Measurements from ENCODE around the gene PLXNB1. TPM values are rescaled to one million over a fixed set of nuclear protein-coding genes. Genes with fewer than 3 reads are reported as not detected.
"Not testable (repeated sequence)": the region's sequence is repeated elsewhere in the genome, so short reads cannot be mapped to it uniquely, and the experiment has no call there.

PLXNB1 gene
- total RNA-seq, 1 donor from 2014 or later: 160 TPM

DNA sequence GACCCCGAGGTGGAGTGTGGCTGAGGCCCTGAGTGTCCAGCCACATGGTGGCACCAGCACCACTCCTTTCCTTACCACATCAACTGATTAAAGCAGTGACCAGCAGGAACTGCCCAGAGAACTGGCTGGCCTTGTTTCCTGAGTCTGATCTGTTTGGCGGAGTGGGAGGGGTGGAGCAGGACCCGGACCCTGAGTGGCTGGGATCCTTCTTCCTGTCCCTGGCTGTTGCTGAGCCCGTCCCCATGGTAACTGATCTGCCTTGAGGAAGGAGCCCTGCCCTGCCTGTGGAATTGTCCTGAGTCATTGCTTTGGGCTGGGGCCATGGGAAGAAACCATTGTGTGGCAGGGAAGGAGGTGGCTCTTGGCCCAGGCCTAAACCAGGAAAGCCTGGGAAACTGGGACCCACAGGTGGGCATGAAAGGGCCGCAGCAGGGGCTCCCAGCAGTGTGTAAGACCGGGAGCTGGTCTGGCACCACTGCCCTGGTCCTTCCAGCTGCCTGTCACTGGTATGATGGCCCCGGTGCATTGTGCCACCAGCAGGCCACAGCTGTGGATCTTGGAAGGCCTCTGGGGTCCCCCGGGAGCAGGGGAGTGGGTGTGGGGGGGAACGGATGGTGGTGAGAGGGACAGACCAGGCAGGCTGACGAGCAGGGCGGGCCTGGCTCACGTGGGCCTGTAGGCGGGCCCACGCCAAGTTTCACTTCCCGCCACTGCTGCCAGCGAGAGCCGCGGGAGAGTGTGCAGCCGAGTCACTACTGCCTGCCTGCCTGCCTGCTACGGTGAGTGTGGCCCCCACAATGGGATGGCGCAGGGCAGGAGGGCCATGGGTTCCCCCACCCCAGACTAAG lies 35.9 kb upstream of the PLXNB1 start:
- Histone ChIP-seq H3K9me3 (no peaks in the 10 kb centered on the region), H3K4me1 (peaks cover 16 to 43% of the 10 kb centered on the region in 2 donors), H3K4me3 (peak overlapping the region; percentile 60 to 71), H3K36me3 (peaks cover 17 to 33% of the 10 kb centered on the region in 2 donors), H3K27ac (peak overlapping the region; percentile 96 to 98), H3K27me3 (no peaks in the 10 kb centered on the region)
- TF ChIP-seq, protein P1, sequence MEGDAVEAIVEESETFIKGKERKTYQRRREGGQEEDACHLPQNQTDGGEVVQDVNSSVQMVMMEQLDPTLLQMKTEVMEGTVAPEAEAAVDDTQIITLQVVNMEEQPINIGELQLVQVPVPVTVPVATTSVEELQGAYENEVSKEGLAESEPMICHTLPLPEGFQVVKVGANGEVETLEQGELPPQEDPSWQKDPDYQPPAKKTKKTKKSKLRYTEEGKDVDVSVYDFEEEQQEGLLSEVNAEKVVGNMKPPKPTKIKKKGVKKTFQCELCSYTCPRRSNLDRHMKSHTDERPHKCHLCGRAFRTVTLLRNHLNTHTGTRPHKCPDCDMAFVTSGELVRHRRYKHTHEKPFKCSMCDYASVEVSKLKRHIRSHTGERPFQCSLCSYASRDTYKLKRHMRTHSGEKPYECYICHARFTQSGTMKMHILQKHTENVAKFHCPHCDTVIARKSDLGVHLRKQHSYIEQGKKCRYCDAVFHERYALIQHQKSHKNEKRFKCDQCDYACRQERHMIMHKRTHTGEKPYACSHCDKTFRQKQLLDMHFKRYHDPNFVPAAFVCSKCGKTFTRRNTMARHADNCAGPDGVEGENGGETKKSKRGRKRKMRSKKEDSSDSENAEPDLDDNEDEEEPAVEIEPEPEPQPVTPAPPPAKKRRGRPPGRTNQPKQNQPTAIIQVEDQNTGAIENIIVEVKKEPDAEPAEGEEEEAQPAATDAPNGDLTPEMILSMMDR (IDR thresholded peaks at IDR 0.05): peak; percentile 87 to 94 (median 89)
- peak; percentile 100 for DNase-seq (ENCODE audit: low spot score in 2 of 2)
- intact Hi-C loops (cut with DNase I): loop anchor here (1.0 to 2.0 kb wide), 7 partner anchors 19 to 221 kb away; partner anchors contain the start of genes ATRIP, PFKFB4 and SHISA5

DNA sequence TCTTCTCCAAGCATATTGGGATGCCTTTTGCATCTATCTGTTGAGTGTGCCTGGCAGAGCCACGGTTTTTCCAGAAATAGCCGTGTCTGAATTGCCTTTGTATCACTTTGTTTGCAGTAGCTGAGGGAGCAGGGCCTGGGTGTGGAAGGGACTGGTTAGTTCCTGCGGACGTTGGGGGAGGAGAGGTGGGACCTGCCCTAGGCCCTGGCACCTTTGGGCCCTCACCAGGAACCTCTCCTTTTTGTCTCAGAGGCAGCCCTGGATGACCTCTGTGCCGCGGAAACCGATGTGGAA lies 35.3 kb upstream of the PLXNB1 start:
- DNase-seq (ENCODE audit: low spot score in 2 of 2): no peak
- Histone ChIP-seq H3K4me3 (no peak overlapping the region), H3K4me1 (peaks cover 14 to 38% of the 10 kb centered on the region in 2 donors), H3K27me3 (no peaks in the 10 kb centered on the region), H3K27ac (peak overlapping the region; percentile 96 to 98), H3K9me3 (no peaks in the 10 kb centered on the region), H3K36me3 (peaks cover 23 to 39% of the 10 kb centered on the region in 2 donors)
- TF ChIP-seq, protein P1 (IDR thresholded peaks at IDR 0.05): no peak
- intact Hi-C loops (cut with DNase I): loop anchor here (1.0 to 2.0 kb wide), 6 partner anchors 18 to 221 kb away; partner anchors contain the start of genes ATRIP and PFKFB4

DNA sequence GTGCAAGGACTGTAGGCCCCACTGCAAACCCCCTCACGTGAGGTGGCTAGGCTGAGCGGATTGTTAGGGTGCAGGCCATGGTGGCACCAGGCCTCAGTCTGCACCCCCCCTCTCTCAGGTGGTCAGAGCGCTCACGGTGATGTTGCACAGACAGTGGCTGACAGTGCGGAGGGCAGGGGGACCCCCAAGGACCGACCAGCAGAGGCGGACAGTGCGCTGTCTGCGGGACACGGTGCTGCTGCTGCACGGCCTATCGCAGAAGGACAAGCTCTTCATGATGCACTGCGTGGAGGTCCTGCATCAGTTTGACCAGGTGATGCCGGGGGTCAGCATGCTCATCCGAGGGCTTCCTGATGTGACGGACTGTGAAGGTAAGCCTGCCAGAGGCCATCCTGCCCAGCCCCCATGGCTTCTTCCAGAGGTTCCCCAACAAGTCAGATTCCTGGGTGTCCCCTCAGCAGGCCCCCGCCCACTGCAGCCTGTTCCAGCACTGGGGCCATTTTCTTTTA lies 34.9 kb upstream of the PLXNB1 start:
- no peak for DNase-seq (ENCODE audit: low spot score in 2 of 2)
- TF ChIP-seq, protein P1 (IDR thresholded peaks at IDR 0.05): no peak
- Histone ChIP-seq H3K27me3 (no peaks in the 10 kb centered on the region), H3K36me3 (peaks cover 25 to 43% of the 10 kb centered on the region in 2 donors), H3K27ac (peak overlapping the region; percentile 96 to 98), H3K4me3 (no peak overlapping the region), H3K4me1 (peaks cover 13 to 34% of the 10 kb centered on the region in 2 donors), H3K9me3 (no peaks in the 10 kb centered on the region)
- intact Hi-C loops (cut with DNase I): loop anchor here (1.0 to 2.0 kb wide), 6 partner anchors 18 to 222 kb away; partner anchors contain the start of genes ATRIP and PFKFB4

DNA sequence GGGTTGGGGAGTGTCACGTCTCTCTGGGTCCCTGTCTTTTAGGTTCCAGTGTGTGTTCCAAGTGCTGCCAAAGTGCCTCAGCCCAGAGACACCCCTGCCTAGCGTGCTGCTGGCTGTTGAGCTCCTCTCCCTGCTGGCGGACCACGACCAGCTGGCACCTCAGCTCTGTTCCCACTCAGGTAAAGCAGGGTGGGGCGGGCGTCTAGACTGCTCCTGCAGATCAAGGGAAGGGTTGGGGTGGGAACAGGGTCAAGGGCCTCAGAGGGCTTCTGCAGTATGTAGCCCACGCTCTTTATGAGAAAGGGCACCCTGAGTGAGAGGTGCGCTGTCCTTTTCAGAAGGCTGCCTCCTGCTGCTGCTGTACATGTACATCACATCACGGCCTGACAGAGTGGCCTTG lies 33.8 kb upstream of the PLXNB1 start:
- H3K9me3 ChIP-seq: no peaks in the 10 kb centered on the region
- peak overlapping the region in 1 of 2 donors; percentile 57 for H3K27ac ChIP-seq
- peaks cover 13 to 29% of the 10 kb centered on the region in 2 donors for H3K4me1 ChIP-seq
- TF ChIP-seq, protein P1 (IDR thresholded peaks at IDR 0.05): no peak
- H3K36me3 ChIP-seq: peaks cover 25 to 48% of the 10 kb centered on the region in 2 donors
- no peak for DNase-seq (ENCODE audit: low spot score in 2 of 2)
- H3K27me3 ChIP-seq: no peaks in the 10 kb centered on the region
- intact Hi-C loops (cut with DNase I): loop anchor here (2.0 kb wide), 2 partner anchors 17 to 93 kb away; partner anchors contain the start of genes ATRIP and PFKFB4
- H3K4me3 ChIP-seq: no peak overlapping the region

DNA sequence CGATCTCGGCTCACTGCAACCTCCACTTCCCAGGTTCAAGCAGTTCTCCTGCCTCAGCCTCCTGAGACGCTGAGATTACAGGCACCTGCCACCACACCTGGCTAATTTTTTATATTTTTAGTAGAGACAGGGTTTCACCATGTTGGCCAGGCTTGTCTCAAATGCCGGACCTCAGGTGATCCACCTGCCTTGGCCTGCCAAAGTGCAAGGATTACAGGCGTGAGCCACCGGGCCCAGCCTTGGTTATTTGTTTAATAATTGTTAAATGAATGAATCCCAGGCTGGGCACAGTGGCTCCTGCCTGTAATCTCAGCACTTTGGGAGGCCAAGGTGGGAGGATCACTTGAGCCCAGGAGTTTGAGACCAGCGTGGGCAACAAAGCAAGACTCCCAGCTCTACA lies 31.9 kb upstream of the PLXNB1 start:
- intact Hi-C loops (cut with DNase I); DNase-seq (ENCODE audit: low spot score in 2 of 2): not testable (repeated sequence)

DNA sequence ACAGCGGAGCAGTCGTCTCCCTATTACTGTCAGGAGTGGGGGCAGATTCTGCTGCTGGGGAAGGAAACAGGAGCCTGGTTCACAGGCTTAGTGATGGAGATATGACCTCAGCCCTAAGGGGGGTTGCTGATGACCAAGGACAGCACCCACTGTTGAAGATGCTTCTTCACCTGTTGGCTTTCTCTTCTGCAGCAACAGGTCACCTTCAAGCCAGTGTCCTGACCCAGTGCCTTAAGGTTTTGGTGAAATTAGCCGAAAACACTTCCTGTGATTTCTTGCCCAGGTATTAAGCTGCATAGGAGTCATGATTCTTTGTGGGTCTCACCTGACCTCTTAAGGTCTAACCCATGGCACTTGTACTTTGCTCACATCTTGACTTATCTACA lies 30.6 kb upstream of the PLXNB1 start:
- no peak overlapping the region for H3K27ac ChIP-seq
- H3K36me3 ChIP-seq: peaks cover 42 to 56% of the 10 kb centered on the region in 2 donors
- H3K4me1 ChIP-seq: peaks cover 0 to 5% of the 10 kb centered on the region in 2 donors
- intact Hi-C loops (cut with DNase I): no loop called here
- no peaks in the 10 kb centered on the region for H3K27me3 ChIP-seq
- no peaks in the 10 kb centered on the region for H3K9me3 ChIP-seq
- TF ChIP-seq, protein P1 (IDR thresholded peaks at IDR 0.05): no peak
- H3K4me3 ChIP-seq: no peak overlapping the region
- DNase-seq (ENCODE audit: low spot score in 2 of 2): no peak

More for the DNA sequence above, 31.9 kb upstream of the PLXNB1 start:
- H3K27ac ChIP-seq, H3K4me3 ChIP-seq, H3K9me3 ChIP-seq, H3K27me3 ChIP-seq: not testable (repeated sequence)
- Histone ChIP-seq H3K36me3 (peaks cover 32 to 44% of the 10 kb centered on the region in 2 donors), H3K4me1 (peaks cover 5 to 11% of the 10 kb centered on the region in 2 donors)

Measured in ascending aorta (tissue), 2 donors.